ENCODE results near the gene CCDC8.

- no peak for TF ChIP-seq CTCF (conservative IDR thresholded peaks at IDR 0.05 in 1 of 2, IDR thresholded peaks at IDR 0.05 in 1 of 2; ENCODE audit: extremely low read depth in 1 of 2, insufficient read depth in 1 of 2, low read depth in 1 of 2, low read length in 2 of 2)
- no peak for TF ChIP-seq EZH2 (IDR thresholded peaks at IDR 0.05; ENCODE audit: borderline replicate concordance, low read length)
Measured at GRCh38 chr19:46441866-46442265, 28.5 kb upstream of the CCDC8 start.
